Stimulated activated CD8-positive, alpha-beta memory T cell treated with anti-CD3 and anti-CD28 coated beads, Interleukin-12 subunit alpha, Interleukin-12 subunit beta, amount 100 ng/mL, for 24 hours (primary cell): Measurements from ENCODE around the gene KCNK6.
"Not testable (repeated sequence)": the region's sequence is repeated elsewhere in the genome, so short reads cannot be mapped to it uniquely, and the experiment has no call there.

ENCODE experiments used
- DNase-seq: peaks from one replicate; pipeline ENCODE4 v3.0.0-alpha.2; 2020; ENCODE audit errors: extremely low read depth

KCNK6 gene

DNA sequence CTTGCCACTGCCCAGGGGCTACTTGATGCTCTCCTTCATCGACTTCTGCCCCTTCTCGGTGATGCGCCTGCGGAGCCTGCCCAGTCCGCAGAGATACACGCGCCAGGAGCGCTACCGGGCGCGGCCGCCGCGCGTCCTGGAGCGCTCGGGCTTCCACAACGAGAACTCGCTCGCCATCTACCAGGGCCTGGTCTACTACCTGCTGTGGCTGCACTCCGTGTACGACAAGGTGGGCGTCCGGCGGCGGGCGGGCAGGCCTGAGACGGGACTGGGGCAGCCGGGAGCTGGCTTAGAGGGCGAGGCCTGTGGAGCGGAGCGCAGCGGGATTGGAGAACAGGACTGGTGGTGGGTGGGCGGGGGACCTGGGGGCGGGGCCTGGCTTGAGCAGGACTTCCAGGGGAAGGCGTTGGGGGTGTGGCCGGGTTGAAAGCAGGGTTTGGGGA is 42.0 kb downstream of the KCNK6 start:
- DNase-seq: peak; percentile 46

DNA sequence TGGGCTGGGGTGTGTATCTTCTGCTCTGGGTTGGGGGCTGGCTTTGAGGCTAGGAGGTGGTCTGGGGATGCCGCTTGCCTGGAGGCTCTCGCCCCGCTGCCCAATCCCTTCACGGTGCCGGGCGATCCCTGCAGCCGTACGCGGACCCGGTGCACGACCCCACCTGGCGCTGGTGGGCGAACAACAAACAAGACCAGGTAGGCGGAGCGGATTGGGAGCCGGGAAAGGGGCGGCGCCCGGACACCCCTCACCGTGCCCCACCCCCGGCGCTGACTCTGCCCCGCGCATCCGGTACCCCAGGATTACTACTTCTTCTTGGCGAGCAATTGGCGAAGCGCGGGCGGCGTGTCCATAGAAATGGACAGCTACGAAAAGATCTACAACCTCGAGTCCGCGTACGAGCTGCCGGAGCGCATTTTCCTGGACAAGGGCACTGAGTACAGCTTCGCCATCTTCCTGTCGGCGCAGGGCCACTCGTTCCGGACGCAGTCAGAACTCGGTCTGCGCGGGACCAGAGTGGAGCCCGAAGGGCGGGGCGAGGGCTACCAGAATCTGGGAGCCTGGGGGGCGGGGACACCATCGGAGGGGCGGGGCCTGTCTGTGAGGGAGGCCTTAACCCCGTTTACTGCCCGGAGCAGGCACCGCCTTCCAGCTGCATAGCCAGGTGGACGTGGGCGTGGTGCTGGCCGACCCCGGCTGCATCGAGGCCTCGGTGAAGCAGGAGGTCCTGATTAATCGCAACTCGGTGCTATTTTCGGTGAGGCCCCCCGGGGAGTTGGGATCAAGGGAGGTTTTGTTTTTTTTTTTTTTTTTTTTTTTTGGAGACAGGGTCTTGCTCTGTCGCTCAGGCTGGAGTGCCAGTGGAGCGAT is 42.7 kb downstream of the KCNK6 start:
- peak; percentile 52 for DNase-seq

DNA sequence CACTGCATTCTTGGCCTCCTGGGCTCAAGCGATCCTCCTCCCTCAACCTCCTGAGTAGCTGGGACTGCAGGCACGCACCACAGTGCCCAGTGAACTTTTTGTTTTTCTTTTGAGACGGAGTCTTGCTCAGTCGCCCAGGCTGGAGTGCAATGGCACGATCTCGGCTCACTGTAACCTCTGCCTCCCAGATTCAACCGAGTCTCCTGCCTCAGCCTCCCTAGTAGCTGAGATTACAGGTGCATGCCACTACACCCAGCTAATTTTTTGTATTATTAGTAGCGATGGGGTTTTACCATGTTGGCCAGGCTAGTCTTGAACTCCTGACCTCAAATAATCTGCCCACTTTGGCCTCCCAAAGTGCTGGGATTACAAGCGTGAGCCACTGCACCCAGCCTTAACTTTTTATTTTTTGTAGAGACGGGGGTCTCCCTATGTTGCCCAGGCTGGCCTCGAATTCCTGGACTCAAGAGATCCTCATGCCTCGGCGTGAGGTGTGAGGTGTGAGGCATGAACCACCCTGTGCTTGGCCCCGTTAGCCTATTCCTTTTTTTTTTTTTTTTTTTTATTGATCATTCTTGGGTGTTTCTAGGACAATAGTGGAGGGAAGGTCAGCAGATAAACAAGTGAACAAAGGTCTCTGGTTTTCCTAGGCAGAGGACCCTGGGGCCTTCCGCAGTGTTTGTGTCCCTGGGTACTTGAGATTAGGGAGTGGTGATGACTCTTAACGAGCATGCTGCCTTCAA is 43.5 kb downstream of the KCNK6 start:
- not testable (repeated sequence) for DNase-seq

DNA sequence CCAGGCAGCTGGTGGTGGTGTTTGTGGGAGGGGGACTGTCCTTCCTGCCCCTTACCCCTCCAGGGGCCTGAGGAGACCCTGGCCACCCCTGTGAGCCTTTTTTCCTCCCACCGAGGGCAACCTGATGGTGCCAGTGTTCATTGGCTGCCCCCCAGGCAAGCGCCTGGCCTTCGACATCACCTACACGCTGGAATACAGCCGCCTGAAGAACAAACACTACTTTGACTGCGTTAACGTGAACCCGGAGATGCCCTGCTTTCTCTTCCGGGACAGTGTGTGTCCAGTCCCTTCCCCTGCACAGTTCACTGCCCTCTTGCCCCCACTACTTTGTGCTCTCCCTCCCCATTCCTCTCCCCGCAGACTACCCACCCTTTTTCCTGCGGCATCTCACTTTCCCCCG is 47.4 kb downstream of the KCNK6 start:
- no peak for DNase-seq

DNA sequence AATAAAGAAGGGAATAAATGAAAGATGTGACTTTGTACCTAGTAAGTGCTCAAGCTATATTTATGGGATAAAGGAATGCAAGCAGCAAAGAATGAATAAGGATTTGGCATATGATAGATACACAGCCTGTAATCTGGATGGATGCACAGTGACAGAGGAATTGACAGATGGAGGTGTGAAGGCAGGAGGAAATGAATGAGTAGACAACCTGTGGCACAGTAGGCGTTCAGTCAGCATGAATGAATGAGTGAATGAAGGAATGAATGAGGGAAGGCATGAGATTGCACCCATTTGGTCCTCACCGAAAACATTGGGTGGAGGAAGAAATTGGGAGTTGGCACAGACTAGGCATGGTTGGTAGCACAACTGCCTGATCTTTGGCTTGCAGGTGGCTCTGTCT is 49.9 kb downstream of the KCNK6 start:
- no peak for DNase-seq

DNA sequence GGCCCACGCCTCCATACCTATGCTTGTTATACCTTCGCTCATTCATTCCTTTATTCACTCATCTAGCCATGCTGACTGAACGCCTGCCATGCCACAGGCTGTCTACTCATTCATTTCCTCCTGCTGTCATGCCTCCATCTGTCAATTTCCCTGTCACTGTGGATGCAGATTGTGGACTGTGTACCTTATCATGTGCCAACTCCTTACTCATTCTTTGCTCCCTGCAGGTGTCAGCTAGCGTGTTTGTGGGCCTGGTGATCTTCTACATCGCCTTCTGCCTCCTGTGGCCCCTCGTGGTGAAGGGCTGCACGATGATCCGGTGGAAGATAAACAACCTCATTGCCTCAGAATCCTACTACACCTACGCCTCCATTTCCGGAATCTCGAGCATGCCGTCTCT is 50.7 kb downstream of the KCNK6 start:
- DNase-seq: no peak

DNA sequence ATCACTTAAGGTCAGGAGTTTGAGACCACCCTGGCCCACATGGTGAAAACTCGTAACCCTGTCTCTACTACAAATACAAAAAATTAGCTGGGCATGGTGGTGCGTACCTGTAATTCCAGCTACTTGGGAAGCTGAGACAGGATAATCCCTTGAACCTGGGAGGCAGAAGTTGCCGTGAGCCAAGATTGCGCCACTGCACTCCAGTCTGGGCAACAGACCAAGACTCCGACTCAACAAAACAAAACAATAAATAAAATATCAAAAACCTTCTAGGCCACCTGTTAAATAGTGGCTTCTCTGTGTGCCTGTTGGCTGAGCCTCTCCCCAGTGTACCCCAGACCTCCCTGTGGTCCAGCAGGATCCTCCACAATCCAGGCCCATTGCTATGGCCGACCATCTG is 51.4 kb downstream of the KCNK6 start:
- no peak for DNase-seq

DNA sequence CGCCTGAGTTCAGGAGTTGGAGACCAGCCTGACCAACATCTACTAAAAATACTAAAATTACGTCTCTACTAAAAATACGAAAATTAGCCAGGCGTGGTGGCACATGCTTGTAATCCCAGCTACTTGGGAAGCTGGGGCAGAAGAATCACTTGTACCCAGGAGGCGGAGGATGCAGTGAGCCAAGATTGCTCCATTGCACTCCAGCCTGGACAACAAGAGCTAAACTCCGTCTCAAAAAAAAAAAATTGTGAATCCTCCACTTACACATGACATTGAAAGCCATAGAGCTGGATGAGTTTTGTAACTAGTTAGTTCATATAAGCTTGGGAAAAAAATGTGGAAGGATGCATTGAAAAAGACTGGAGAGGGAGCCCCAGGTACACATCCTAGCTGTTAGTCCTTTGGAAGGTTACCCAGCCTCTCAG is 54.3 kb downstream of the KCNK6 start:
- DNase-seq: no peak

DNA sequence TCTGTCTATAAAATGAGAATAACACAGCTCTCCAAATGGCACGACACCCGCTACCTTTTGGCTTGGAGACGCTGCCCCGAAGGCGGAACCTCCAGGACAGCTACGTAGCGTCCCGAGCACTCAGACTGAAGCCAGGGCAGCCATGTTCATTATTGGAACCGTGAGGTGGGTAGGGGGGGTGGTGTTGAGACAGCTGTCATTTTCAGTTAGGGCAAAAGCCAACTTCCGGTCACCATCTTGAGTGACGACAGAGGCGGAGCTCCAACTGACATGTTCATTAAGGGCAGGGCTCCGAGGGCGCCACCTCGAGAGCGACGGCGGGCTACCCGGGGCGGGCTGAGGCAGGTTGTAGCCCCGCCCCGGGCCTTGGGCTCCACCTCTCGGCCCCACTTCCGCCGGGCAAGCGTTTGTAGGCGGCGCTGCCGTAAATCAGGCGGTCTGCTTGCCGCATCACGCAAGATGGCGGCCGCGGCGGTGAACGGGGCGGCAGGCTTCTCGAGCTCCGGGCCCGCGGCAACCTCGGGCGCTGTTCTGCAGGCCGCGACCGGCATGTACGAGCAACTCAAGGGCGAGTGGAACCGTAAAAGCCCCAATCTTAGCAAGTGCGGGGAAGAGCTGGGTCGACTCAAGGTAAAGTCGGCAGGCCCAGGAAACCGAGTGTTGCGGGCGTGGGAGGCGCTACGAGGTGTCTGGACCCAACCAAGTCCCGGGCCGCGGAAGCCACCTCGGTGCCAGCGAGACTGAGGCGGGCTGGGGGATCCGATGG is 54.9 kb downstream of the KCNK6 start, which contains the start of gene PSMD8:
TSS of gene PSMD8 (plus strand) at position 240 of the 766 bp plus-strand sequence. CDS start at position 271, 31 bp downstream.
- peak; percentile 94 for DNase-seq

DNA sequence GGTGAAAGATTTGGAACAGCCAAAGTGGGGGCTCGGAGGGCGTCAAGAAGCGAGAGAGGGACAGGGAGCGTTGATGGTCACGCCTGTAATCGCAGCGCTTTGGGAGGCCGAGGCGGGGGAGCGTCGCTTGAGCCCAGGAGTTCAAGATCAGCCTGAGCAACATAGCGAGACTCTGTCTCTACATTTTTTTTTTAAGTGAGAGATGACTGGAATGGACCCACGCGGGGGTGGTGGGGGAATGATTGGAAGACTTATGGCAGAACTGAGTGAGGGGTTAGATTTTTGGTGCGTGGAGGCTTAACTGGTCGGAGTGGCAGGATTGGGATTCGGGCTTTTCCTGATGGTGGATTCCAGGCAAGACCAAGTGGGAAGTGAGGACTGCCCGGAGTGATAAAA is 55.5 kb downstream of the KCNK6 start:
- no peak for DNase-seq

DNA sequence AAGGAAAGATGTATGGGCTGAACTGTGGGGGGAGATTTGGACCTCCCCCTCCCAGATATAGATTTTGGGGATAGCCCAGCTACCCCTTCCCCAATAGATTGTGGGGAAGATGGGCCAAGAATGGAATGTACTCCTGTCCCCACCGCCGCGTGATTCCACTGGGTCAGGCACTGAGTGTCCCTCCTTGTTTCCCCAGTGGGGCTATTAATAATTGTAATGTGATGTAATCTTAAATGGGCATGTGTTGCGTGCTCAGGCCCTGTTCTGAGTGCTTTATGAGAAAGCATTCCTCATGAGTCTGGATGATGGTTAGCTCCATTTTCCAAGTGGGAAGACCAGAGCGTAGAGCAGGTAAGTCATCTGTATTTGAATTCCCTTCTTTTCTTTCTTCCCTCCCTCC is 56.1 kb downstream of the KCNK6 start:
- DNase-seq: no peak

DNA sequence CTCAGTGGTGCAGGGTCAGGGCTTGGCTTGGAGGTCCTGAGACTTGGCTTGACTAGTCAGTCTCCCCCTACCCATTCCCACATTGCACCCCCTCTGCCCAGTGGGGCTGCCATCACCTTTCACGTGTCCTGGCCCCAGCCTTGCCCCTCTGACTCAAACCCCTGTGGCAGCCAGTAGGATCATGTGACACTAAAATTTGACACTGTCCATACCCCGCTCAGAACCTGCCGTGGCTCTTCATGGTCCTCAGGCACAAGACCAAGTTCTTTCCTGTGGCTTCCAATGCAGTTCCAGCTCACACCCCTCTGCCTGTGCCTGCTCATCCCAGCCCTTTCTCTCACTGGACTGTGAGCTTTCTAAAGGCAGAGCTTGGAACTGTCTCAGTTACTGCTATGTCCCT is 56.9 kb downstream of the KCNK6 start:
- DNase-seq: no peak

DNA sequence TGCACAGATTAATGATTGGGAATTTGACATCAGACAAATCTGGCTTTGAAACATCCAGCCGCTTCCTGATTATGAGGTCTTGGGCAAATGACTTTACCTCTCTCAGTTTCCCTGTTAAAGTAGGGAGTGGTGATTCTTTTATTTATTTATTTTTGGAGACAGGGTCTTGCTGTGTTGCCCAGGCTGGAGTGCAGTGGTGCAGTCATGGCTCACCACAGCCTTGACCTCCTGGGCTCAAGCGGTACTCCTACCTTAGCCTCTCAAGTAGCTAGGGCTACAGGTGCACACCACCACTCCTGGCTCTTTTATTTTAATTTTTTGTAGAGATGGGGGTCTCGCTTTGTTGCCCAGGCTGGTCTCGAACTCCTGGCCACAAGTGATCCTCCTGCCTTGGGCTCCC is 57.4 kb downstream of the KCNK6 start:
- DNase-seq: no peak

DNA sequence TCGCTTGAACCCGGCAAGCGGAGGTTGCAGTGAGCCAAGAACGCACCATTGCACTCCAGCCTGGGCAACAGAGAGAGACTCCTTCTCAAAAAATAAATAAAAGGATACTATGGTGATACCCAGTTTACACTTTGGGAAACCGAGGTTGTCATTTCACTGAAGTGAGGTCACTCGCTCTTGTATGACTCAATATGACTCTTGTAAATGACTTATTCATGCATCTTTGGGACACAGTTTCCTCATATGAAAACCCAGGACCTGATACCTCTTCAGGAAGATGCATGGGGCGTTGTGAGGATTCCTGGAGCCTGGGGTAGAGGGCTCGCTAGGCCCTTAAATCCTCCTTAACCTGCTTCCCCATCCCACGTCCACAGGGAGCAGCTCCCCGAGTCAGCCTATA is 59.2 kb downstream of the KCNK6 start:
- DNase-seq: no peak

DNA sequence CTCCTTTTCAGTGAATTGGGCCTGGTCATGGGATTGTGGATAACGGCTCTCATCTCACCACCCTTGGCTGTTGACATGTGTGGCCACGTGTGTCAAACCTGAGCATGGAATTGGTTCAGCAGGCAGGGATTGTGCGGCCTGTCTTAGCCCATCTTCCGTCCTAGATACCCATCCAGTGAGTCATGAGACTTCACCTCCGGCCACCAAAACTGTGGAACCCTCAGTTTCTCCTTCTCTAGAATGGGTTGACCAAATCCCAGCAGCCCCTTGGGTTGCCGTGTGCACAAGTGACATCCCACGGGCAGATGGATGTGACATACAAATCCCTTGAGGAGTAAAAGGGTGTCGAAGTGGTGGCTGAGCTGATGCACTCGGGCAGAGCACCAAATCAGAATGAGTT is 61.5 kb downstream of the KCNK6 start:
- DNase-seq: no peak
